Measurements from ENCODE around the gene C1QB. TPM values are rescaled to one million over a fixed set of nuclear protein-coding genes. Genes with fewer than 3 reads are reported as not detected.

The C1QB gene
- total and polyA plus RNA-seq, 9 of the 15 experiments (the other 6 are each of a cell fraction or from before 2014, with no cell fraction given) = 0.55 TPM; not detected in 8

DNA sequence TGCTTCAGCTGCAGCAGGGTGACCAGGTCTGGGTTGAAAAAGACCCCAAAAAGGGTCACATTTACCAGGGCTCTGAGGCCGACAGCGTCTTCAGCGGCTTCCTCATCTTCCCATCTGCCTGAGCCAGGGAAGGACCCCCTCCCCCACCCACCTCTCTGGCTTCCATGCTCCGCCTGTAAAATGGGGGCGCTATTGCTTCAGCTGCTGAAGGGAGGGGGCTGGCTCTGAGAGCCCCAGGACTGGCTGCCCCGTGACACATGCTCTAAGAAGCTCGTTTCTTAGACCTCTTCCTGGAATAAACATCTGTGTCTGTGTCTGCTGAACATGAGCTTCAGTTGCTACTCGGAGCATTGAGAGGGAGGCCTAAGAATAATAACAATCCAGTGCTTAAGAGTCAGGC is 13.8 kb upstream of the C1QB start (continued):
- TF ChIP-seq ZBTB7A (IDR thresholded peaks at IDR 0.05; ENCODE audit: borderline replicate concordance, control insufficient read depth, low read depth, low read length) = peak; percentile 79; the same call in 1 of the 2 replicates
- TF ChIP-seq CTBP1 (IDR thresholded peaks at IDR 0.05; ENCODE audit: borderline replicate concordance) = 0 out of 2 replicates have a peak, but pooled peaks have one; percentile 20
- TF ChIP-seq CEBPG (CRISPR knock-in tag; IDR thresholded peaks at IDR 0.05) = 0 out of 2 replicates have a peak, but pooled peaks have one; percentile 29
- TF ChIP-seq CEBPG (tag; conservative IDR thresholded peaks at IDR 0.05 in 1 of 2, IDR thresholded peaks at IDR 0.05 in 1 of 2) = no peak
- TF ChIP-seq, protein P1, sequence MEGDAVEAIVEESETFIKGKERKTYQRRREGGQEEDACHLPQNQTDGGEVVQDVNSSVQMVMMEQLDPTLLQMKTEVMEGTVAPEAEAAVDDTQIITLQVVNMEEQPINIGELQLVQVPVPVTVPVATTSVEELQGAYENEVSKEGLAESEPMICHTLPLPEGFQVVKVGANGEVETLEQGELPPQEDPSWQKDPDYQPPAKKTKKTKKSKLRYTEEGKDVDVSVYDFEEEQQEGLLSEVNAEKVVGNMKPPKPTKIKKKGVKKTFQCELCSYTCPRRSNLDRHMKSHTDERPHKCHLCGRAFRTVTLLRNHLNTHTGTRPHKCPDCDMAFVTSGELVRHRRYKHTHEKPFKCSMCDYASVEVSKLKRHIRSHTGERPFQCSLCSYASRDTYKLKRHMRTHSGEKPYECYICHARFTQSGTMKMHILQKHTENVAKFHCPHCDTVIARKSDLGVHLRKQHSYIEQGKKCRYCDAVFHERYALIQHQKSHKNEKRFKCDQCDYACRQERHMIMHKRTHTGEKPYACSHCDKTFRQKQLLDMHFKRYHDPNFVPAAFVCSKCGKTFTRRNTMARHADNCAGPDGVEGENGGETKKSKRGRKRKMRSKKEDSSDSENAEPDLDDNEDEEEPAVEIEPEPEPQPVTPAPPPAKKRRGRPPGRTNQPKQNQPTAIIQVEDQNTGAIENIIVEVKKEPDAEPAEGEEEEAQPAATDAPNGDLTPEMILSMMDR (IDR thresholded peaks at IDR 0.05 in 2 of 3, conservative IDR thresholded peaks at IDR 0.05 in 1 of 3; ENCODE audit: insufficient read depth in 2 of 3, low read depth in 1 of 3, low read length in 3 of 3) = peak; percentile 38 to 48 (median 44)
- TF ChIP-seq ZNF583 (CRISPR knock-in tag; IDR thresholded peaks at IDR 0.05) = no peak
- TF ChIP-seq REST (IDR thresholded peaks at IDR 0.05; ENCODE audit: borderline replicate concordance) = peak; percentile 23; the same call in 1 of the 2 replicates
- no peak for TF ChIP-seq REST (CRISPR knock-in tag; IDR thresholded peaks at IDR 0.05; ENCODE audit: low read depth)
- 0 out of 2 replicates have a peak, but pooled peaks have one; percentile 25 for TF ChIP-seq SMARCC2 (IDR thresholded peaks at IDR 0.05; ENCODE audit: low read depth)
- TF ChIP-seq, protein P2, sequence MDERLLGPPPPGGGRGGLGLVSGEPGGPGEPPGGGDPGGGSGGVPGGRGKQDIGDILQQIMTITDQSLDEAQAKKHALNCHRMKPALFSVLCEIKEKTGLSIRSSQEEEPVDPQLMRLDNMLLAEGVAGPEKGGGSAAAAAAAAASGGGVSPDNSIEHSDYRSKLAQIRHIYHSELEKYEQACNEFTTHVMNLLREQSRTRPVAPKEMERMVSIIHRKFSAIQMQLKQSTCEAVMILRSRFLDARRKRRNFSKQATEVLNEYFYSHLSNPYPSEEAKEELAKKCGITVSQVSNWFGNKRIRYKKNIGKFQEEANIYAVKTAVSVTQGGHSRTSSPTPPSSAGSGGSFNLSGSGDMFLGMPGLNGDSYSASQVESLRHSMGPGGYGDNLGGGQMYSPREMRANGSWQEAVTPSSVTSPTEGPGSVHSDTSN (CRISPR knock-in tag; IDR thresholded peaks at IDR 0.05; ENCODE audit: low read depth) = no peak
- TF ChIP-seq, protein P2 (tag; conservative IDR thresholded peaks at IDR 0.05; ENCODE audit: low read depth) = no peak
- peak in 1 of 2 experiments; percentile 91; a peak in 2 of 4 replicates for TF ChIP-seq MAZ (CRISPR knock-in tag; conservative IDR thresholded peaks at IDR 0.05 in 1 of 2, IDR thresholded peaks at IDR 0.05 in 1 of 2)

Measured in K562 (cell line).